HEK293 (cell line): Measurements from ENCODE around the gene COX8A.

Experiments
- OVOL3 ChIP-seq: fragments of 450-650 bp; formaldehyde crosslinking; IDR thresholded peaks from 2 replicates; pipeline ENCODE4 v1.5.1; 2016; ENCODE audit warnings: missing biosample characterization, missing genetic modification characterization
- YY1 ChIP-seq: fragments of 450-650 bp; formaldehyde crosslinking; IDR thresholded peaks from 2 replicates; pipeline ENCODE4 v1.5.1; 2018; ENCODE audit warnings: missing biosample characterization, missing genetic modification characterization
- ZBTB1 ChIP-seq: fragments of 450-650 bp; formaldehyde crosslinking; IDR thresholded peaks from 2 replicates; pipeline ENCODE4 v1.5.1; 2016; ENCODE audit warnings: missing biosample characterization, missing genetic modification characterization
- ZNF114 ChIP-seq: fragments of 450-650 bp; formaldehyde crosslinking; IDR thresholded peaks from 2 replicates; pipeline ENCODE4 v1.5.0; 2017; ENCODE audit warnings: missing biosample characterization, missing genetic modification characterization
- ZNF132 ChIP-seq: fragments of 450-650 bp; formaldehyde crosslinking; IDR thresholded peaks from 2 replicates; pipeline ENCODE4 v1.5.1; 2017; ENCODE audit warnings: missing biosample characterization, missing genetic modification characterization, borderline replicate concordance
- ZNF184 ChIP-seq: fragments of 450-650 bp; IDR thresholded peaks from 2 replicates; pipeline ENCODE4 v1.5.1; 2018; ENCODE audit warnings: missing biosample characterization, mild to moderate bottlenecking, missing genetic modification characterization
- ZNF239 ChIP-seq: fragments of 450-650 bp; formaldehyde crosslinking; IDR thresholded peaks from 2 replicates; pipeline ENCODE4 v1.5.1; 2016; ENCODE audit warnings: missing biosample characterization, missing genetic modification characterization
- ZNF335 ChIP-seq: fragments of 450-650 bp; formaldehyde crosslinking; conservative IDR thresholded peaks from 2 replicates; pipeline ENCODE4 v1.5.1; 2016; ENCODE audit warnings: missing biosample characterization, missing genetic modification characterization
- ZNF596 ChIP-seq: fragments of 450-650 bp; IDR thresholded peaks from 2 replicates; pipeline ENCODE4 v1.5.0; 2018; ENCODE audit warnings: missing biosample characterization, mild to moderate bottlenecking, missing genetic modification characterization, moderate library complexity
- ZSCAN30 ChIP-seq: fragments of 450-650 bp; IDR thresholded peaks from 2 replicates; pipeline ENCODE4 v1.5.1; 2018; ENCODE audit warnings: missing biosample characterization, mild to moderate bottlenecking, missing genetic modification characterization, moderate library complexity
- TF ChIP-seq, protein P1 (sequence below): fragments of 450-650 bp; formaldehyde crosslinking; IDR thresholded peaks from 2 replicates; pipeline ENCODE4 v1.5.1; 2016; ENCODE audit warnings: missing biosample characterization, missing genetic modification characterization, low read depth
- TF ChIP-seq, protein P2 (sequence below): fragments of 450-650 bp; formaldehyde crosslinking; IDR thresholded peaks from 2 replicates; pipeline ENCODE4 v1.5.1; 2016; ENCODE audit warnings: missing biosample characterization, missing genetic modification characterization
- TF ChIP-seq, protein P3 (sequence below): fragments of 450-650 bp; formaldehyde crosslinking; IDR thresholded peaks from 2 replicates; pipeline ENCODE4 v1.5.1; 2016; ENCODE audit warnings: missing biosample characterization, missing genetic modification characterization
- TF ChIP-seq, protein P4 (sequence below): fragments of 450-650 bp; formaldehyde crosslinking; IDR thresholded peaks from 2 replicates; pipeline ENCODE4 v1.5.1; 2017; ENCODE audit warnings: missing biosample characterization, missing genetic modification characterization

DNA sequence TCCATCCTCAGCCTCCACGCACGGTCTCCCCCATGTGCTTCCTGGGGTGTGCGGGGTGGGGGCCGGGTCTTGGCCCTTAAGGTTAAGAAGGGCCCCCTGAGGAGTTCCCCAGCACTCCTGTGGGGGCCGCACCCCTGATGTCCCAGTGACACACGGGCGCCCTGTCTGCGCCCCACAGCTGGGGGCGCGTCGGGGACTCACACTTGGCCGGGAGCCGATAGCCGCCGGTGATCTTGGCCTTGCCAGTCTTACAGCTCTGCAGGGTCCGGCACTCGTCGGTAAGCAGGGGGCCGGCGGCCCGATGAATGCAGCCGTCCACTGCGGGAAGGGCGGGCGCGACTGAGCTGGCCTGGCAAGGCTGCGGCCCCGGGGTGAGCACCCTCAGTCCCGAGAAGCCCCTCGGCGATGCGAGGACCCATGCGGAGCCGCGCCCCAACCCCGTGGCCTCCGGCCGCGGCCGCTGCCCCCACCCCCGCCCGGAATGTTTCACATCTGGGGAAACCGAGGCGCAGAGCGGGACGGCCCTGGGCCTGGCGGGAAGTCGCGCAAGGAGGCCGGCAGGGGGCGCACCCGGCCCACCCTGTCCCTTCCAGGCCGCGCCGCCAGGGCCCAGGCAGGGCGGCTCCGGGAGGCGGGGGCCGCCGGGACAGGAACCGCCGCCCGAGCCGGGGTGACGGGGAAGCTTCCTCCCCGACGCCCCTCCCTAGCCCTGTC, 25.8 kb downstream of the COX8A start:
- TF ChIP-seq ZNF114 (tag by site-specific recombination) (no peak), ZNF335 (tag by site-specific recombination) (no peak), OVOL3 (tag by site-specific recombination) (no peak), ZBTB1 (tag by site-specific recombination) (no peak), ZNF596 (tag by site-specific recombination) (no peak), YY1 (tag by site-specific recombination) (no peak), ZSCAN30 (no peak), ZNF132 (tag by site-specific recombination) (no peak), ZNF184 (tag by site-specific recombination) (no peak), ZNF239 (tag by site-specific recombination) (no peak)
- TF ChIP-seq, protein P1, sequence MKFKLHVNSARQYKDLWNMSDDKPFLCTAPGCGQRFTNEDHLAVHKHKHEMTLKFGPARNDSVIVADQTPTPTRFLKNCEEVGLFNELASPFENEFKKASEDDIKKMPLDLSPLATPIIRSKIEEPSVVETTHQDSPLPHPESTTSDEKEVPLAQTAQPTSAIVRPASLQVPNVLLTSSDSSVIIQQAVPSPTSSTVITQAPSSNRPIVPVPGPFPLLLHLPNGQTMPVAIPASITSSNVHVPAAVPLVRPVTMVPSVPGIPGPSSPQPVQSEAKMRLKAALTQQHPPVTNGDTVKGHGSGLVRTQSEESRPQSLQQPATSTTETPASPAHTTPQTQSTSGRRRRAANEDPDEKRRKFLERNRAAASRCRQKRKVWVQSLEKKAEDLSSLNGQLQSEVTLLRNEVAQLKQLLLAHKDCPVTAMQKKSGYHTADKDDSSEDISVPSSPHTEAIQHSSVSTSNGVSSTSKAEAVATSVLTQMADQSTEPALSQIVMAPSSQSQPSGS (tag by site-specific recombination), result no peak
- TF ChIP-seq, protein P2, sequence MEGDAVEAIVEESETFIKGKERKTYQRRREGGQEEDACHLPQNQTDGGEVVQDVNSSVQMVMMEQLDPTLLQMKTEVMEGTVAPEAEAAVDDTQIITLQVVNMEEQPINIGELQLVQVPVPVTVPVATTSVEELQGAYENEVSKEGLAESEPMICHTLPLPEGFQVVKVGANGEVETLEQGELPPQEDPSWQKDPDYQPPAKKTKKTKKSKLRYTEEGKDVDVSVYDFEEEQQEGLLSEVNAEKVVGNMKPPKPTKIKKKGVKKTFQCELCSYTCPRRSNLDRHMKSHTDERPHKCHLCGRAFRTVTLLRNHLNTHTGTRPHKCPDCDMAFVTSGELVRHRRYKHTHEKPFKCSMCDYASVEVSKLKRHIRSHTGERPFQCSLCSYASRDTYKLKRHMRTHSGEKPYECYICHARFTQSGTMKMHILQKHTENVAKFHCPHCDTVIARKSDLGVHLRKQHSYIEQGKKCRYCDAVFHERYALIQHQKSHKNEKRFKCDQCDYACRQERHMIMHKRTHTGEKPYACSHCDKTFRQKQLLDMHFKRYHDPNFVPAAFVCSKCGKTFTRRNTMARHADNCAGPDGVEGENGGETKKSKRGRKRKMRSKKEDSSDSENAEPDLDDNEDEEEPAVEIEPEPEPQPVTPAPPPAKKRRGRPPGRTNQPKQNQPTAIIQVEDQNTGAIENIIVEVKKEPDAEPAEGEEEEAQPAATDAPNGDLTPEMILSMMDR (tag by site-specific recombination), result no peak
- TF ChIP-seq, protein P3, sequence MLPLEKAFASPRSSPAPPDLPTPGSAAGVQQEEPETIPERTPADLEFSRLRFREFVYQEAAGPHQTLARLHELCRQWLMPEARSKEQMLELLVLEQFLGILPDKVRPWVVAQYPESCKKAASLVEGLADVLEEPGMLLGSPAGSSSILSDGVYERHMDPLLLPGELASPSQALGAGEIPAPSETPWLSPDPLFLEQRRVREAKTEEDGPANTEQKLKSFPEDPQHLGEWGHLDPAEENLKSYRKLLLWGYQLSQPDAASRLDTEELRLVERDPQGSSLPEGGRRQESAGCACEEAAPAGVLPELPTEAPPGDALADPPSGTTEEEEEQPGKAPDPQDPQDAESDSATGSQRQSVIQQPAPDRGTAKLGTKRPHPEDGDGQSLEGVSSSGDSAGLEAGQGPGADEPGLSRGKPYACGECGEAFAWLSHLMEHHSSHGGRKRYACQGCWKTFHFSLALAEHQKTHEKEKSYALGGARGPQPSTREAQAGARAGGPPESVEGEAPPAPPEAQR (tag by site-specific recombination), result no peak
- TF ChIP-seq, protein P4, sequence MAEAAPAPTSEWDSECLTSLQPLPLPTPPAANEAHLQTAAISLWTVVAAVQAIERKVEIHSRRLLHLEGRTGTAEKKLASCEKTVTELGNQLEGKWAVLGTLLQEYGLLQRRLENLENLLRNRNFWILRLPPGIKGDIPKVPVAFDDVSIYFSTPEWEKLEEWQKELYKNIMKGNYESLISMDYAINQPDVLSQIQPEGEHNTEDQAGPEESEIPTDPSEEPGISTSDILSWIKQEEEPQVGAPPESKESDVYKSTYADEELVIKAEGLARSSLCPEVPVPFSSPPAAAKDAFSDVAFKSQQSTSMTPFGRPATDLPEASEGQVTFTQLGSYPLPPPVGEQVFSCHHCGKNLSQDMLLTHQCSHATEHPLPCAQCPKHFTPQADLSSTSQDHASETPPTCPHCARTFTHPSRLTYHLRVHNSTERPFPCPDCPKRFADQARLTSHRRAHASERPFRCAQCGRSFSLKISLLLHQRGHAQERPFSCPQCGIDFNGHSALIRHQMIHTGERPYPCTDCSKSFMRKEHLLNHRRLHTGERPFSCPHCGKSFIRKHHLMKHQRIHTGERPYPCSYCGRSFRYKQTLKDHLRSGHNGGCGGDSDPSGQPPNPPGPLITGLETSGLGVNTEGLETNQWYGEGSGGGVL (tag by site-specific recombination), result no peak
